Mesendoderm (in vitro differentiated cells): ENCODE data around the gene LIPT2.

ENCODE experiments used
- DNase-seq: peaks from one replicate; pipeline ENCODE4 v3.0.0; 2013
- H2AK5ac ChIP-seq: 2 replicates; pipeline ENCODE4 v1.6.1; 2013; ENCODE audit warnings: low read length, inconsistent platforms
- H2BK120ac ChIP-seq: 2 replicates; pipeline ENCODE4 v1.6.1; 2013; ENCODE audit warnings: low read depth, mild to moderate bottlenecking, low read length, moderate library complexity, mixed read lengths
- H2BK15ac ChIP-seq: replicated peaks from 2 replicates; pipeline ENCODE4 v1.6.1; 2013; ENCODE audit warnings: low read depth, mild to moderate bottlenecking, moderate library complexity
- H2BK5ac ChIP-seq: 2 replicates; pipeline ENCODE4 v1.6.1; 2013; ENCODE audit warnings: low read length, inconsistent platforms
- H3K18ac ChIP-seq: 2 replicates; pipeline ENCODE4 v1.6.1; 2013; ENCODE audit warnings: mild to moderate bottlenecking, low read length, mixed read lengths
- H3K23ac ChIP-seq: one replicate; pipeline ENCODE4 v1.6.1; 2013; ENCODE audit warnings: low read length
- H3K27ac ChIP-seq: 2 replicates; pipeline ENCODE4 v1.5.1; 2013; ENCODE audit warnings: low read depth, mild to moderate bottlenecking, inconsistent platforms, low read length, moderate library complexity
- H3K27me3 ChIP-seq: 2 replicates; pipeline ENCODE4 v1.6.1; 2013; ENCODE audit warnings: low read length, control low read depth, mild to moderate bottlenecking, inconsistent platforms; ENCODE audit not compliant: insufficient read depth, poor library complexity
- H3K36me3 ChIP-seq: 2 replicates; pipeline ENCODE4 v1.6.1; 2013; ENCODE audit warnings: low read length, inconsistent platforms; ENCODE audit not compliant: control insufficient read depth, insufficient read depth
- H3K4ac ChIP-seq: one replicate; pipeline ENCODE4 v1.6.1; 2013; ENCODE audit warnings: low read depth, mild to moderate bottlenecking, low read length, moderate library complexity
- H3K4me1 ChIP-seq: 2 replicates; pipeline ENCODE4 v1.6.1; 2013; ENCODE audit warnings: low read depth, low read length, inconsistent platforms; ENCODE audit not compliant: control insufficient read depth
- H3K4me2 ChIP-seq: 2 replicates; pipeline ENCODE4 v1.6.1; 2013; ENCODE audit warnings: low read length
- H3K4me3 ChIP-seq: 2 replicates; pipeline ENCODE4 v1.5.1; 2013; ENCODE audit warnings: mild to moderate bottlenecking, low read length
- H3K56ac ChIP-seq: one replicate; pipeline ENCODE4 v1.6.1; 2013; ENCODE audit warnings: low read length
- H3K79me1 ChIP-seq: 2 replicates; pipeline ENCODE4 v1.6.1; 2013; ENCODE audit warnings: low read length, inconsistent platforms
- H3K79me2 ChIP-seq: 2 replicates; pipeline ENCODE4 v1.6.1; 2013; ENCODE audit warnings: mild to moderate bottlenecking, low read length; ENCODE audit not compliant: control insufficient read depth, insufficient read depth
- H3K9ac ChIP-seq: 2 replicates; pipeline ENCODE4 v1.6.1; 2013; ENCODE audit warnings: low read length, inconsistent platforms
- H4K5ac ChIP-seq: one replicate; pipeline ENCODE4 v1.6.1; 2013; ENCODE audit warnings: low read length
- H4K8ac ChIP-seq: one replicate; pipeline ENCODE4 v1.6.1; 2013; ENCODE audit warnings: low read depth, mild to moderate bottlenecking, control low read depth, low read length, moderate library complexity
- WGBS: extraction: QIAGEN DNeasy Blood & Tissue Kit; methylation state at CpG from one replicate; pipeline ENCODE4 v1.1.7; 2013; ENCODE audit warnings: low lambda C conversion rate, missing lambda C conversion rate; ENCODE audit not compliant: insufficient coverage; ENCODE audit errors: extremely low coverage; 5-methylcytosine and 5-hydroxymethylcytosine counted together

LIPT2 gene

GRCh38 chr11:74493791-74494630 is 487 bp upstream of the LIPT2 start:
- Histone ChIP-seq H2BK120ac (no peak overlapping the region), H3K4me3 (no peak overlapping the region), H3K27ac (no peak overlapping the region), H3K79me2 (no peaks in the 10 kb centered on the region), H2BK15ac (no peak overlapping the region), H3K27me3 (no peaks in the 10 kb centered on the region), H4K8ac (peak overlapping the region; percentile 60), H3K18ac (peak overlapping the region; percentile 43), H3K36me3 (no peaks in the 10 kb centered on the region), H3K4me2 (peak overlapping the region; percentile 52), H2BK5ac (no peak overlapping the region), H3K56ac (peak overlapping the region; percentile 81), H3K23ac (peak overlapping the region; percentile 96), H3K9ac (peak overlapping the region; percentile 63), H4K5ac (no peak overlapping the region), H3K79me1 (no peaks in the 10 kb centered on the region), H2AK5ac (peak overlapping the region; percentile 44), H3K4ac (no peak overlapping the region), H3K4me1 (peaks cover 5% of the 10 kb centered on the region)
- no CpG with 5 or more reads among the region's 14 CpGs for WGBS
- no peak for DNase-seq

- Histone ChIP-seq H3K79me1 (no peaks in the 10 kb centered on the region), H3K4me1 (peaks cover 5% of the 10 kb centered on the region), H3K27me3 (no peaks in the 10 kb centered on the region), H2BK5ac (peak overlapping the region; percentile 10), H2BK15ac (no peak overlapping the region), H3K79me2 (no peaks in the 10 kb centered on the region), H4K5ac (no peak overlapping the region), H3K36me3 (no peaks in the 10 kb centered on the region), H3K4ac (peak overlapping the region; percentile 8), H4K8ac (no peak overlapping the region), H3K9ac (peak overlapping the region; percentile 37), H2BK120ac (no peak overlapping the region), H3K56ac (peak overlapping the region; percentile 63), H3K4me3 (no peak overlapping the region), H3K4me2 (no peak overlapping the region), H3K27ac (no peak overlapping the region), H3K23ac (no peak overlapping the region), H2AK5ac (peak overlapping the region; percentile 4), H3K18ac (peak overlapping the region; percentile 11)
- peak; percentile 6 for DNase-seq
- no CpG with 5 or more reads among the region's 11 CpGs for WGBS
These were observed 1.4 kb downstream of the LIPT2 start for GRCh38 chr11:74492084-74492483.

GRCh38 chr11:74490941-74491340 is 2.6 kb downstream of the LIPT2 start:
- WGBS: no CpG with 5 or more reads among the region's 4 CpGs
- Histone ChIP-seq H4K5ac (no peak overlapping the region), H3K9ac (no peak overlapping the region), H3K79me2 (no peaks in the 10 kb centered on the region), H3K4me1 (peaks cover 5% of the 10 kb centered on the region), H2AK5ac (no peak overlapping the region), H3K56ac (no peak overlapping the region), H3K23ac (no peak overlapping the region), H3K4me2 (no peak overlapping the region), H2BK120ac (no peak overlapping the region), H3K27me3 (no peaks in the 10 kb centered on the region), H3K4me3 (no peak overlapping the region), H2BK15ac (no peak overlapping the region), H3K36me3 (no peaks in the 10 kb centered on the region), H3K18ac (no peak overlapping the region), H3K4ac (no peak overlapping the region), H3K79me1 (no peaks in the 10 kb centered on the region), H2BK5ac (no peak overlapping the region), H4K8ac (no peak overlapping the region), H3K27ac (no peak overlapping the region)
- DNase-seq: no peak

GRCh38 chr11:74487875-74488274 is 5.6 kb downstream of the LIPT2 start:
- peaks cover 4% of the 10 kb centered on the region for H3K4me1 ChIP-seq
- no peak overlapping the region for H3K4me2 ChIP-seq
- whole genome bisulfite sequencing: no CpG with 5 or more reads among the region's 1 CpG
- H2BK15ac ChIP-seq: no peak overlapping the region
- no peak overlapping the region for H4K5ac ChIP-seq
- no peak overlapping the region for H4K8ac ChIP-seq
- DNase-seq: peak; percentile 58
- H3K9ac ChIP-seq: no peak overlapping the region
- H3K79me1 ChIP-seq: no peaks in the 10 kb centered on the region
- no peaks in the 10 kb centered on the region for H3K79me2 ChIP-seq
- no peak overlapping the region for H3K23ac ChIP-seq
- H3K27me3 ChIP-seq: no peaks in the 10 kb centered on the region
- H3K36me3 ChIP-seq: no peaks in the 10 kb centered on the region
- no peak overlapping the region for H3K18ac ChIP-seq
- no peak overlapping the region for H2BK120ac ChIP-seq
- H3K27ac ChIP-seq: no peak overlapping the region
- no peak overlapping the region for H3K4me3 ChIP-seq
- H2BK5ac ChIP-seq: no peak overlapping the region
- H3K56ac ChIP-seq: no peak overlapping the region
- no peak overlapping the region for H2AK5ac ChIP-seq
- H3K4ac ChIP-seq: peak overlapping the region; percentile 62

- Histone ChIP-seq H3K36me3 (no peaks in the 10 kb centered on the region), H3K56ac (no peak overlapping the region), H4K5ac (no peak overlapping the region), H3K4ac (no peak overlapping the region), H3K18ac (no peak overlapping the region), H2AK5ac (no peak overlapping the region), H3K79me2 (no peaks in the 10 kb centered on the region), H3K79me1 (no peaks in the 10 kb centered on the region), H3K4me1 (peaks cover 3% of the 10 kb centered on the region), H2BK15ac (no peak overlapping the region), H3K9ac (no peak overlapping the region), H4K8ac (no peak overlapping the region), H3K4me3 (no peak overlapping the region), H3K27ac (no peak overlapping the region), H3K4me2 (no peak overlapping the region), H3K27me3 (no peaks in the 10 kb centered on the region), H3K23ac (no peak overlapping the region), H2BK5ac (no peak overlapping the region), H2BK120ac (no peak overlapping the region)
- peak; percentile 22 for DNase-seq
- no CpG with 5 or more reads among the region's 2 CpGs for WGBS
These were observed 7.7 kb downstream of the LIPT2 start for GRCh38 chr11:74485868-74486267.
